ENCODE data around the gene SHISA9. TPM values are rescaled to one million over a fixed set of nuclear protein-coding genes. Genes with fewer than 3 reads are reported as not detected.

The SHISA9 gene
- total RNA-seq, 2 donors from 2014 or later = 0.06 to 0.07 TPM

DNA sequence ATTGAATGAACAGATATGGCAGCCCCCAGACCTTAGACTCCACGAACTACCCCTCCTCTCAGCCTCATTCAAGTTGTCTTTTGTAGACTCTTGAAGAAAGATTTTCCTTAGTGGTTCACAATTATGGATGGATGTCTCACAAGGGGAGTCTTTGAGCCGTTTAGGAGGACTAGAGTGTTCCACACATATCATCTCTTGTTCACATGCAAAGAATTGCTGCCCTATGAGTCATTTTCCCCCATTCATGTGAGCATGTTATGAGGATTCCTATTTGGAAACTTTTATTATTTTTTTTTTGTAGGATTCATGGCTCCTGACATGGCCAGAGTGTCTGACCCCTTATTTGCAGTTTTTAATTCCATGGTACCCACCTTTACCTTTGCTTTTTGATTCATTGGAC is 237.1 kb downstream of the SHISA9 start:
- ATAC-seq = no peak
- peaks cover 5 to 17% of the 10 kb centered on the region in 2 donors for H3K9me3 Mint-ChIP-seq
- no peak overlapping the region for H3K27ac Mint-ChIP-seq

GRCh38 chr16:13139661-13140241 is 238.4 kb downstream of the SHISA9 start:
- no peaks in the 10 kb centered on the region for H3K36me3 Mint-ChIP-seq
- H3K9me3 Mint-ChIP-seq = peaks cover 8 to 13% of the 10 kb centered on the region in 2 donors
- no peak for ATAC-seq
- no peak for DNase-seq (ENCODE audit: low spot score in 2 of 2)
- H3K27ac Mint-ChIP-seq = no peak overlapping the region

More for the DNA sequence above, 237.1 kb downstream of the SHISA9 start:
- DNase-seq (ENCODE audit: low spot score in 2 of 2) = no peak
- no peaks in the 10 kb centered on the region for H3K36me3 Mint-ChIP-seq

GRCh38 chr16:13143551-13143950 is 242.2 kb downstream of the SHISA9 start:
- DNase-seq (ENCODE audit: low spot score in 2 of 2) (no peak), ATAC-seq (no peak)
- H3K9me3 Mint-ChIP-seq = peaks cover 6 to 11% of the 10 kb centered on the region in 2 donors

DNA sequence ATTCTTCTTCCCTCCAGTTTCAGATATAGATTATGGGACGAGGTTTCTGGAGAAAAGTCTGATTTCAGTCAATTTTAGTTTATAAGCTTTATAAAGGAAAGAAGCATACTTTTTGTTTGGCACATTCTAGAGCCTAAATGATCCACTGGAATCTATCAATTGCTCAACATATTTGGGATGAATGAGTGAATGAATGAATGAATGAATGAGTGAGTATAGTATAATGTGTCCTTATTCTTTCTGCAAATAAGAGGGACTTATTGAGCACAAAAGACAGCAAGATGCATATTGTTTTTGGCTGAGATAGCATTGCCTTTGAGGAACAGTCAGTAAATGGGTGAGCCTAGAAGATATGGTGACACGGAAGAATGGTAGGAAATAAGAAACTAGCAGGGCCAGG is 245.4 kb downstream of the SHISA9 start:
- ATAC-seq (no peak), DNase-seq (ENCODE audit: low spot score in 2 of 2) (no peak)
- Mint-ChIP-seq H3K36me3 (no peaks in the 10 kb centered on the region), H3K27ac (no peak overlapping the region), H3K9me3 (peaks cover 7 to 10% of the 10 kb centered on the region in 2 donors)

More at GRCh38 chr16:13143551-13143950, 242.2 kb downstream of the SHISA9 start:
- Mint-ChIP-seq H3K27ac (no peak overlapping the region), H3K36me3 (no peaks in the 10 kb centered on the region)

DNA sequence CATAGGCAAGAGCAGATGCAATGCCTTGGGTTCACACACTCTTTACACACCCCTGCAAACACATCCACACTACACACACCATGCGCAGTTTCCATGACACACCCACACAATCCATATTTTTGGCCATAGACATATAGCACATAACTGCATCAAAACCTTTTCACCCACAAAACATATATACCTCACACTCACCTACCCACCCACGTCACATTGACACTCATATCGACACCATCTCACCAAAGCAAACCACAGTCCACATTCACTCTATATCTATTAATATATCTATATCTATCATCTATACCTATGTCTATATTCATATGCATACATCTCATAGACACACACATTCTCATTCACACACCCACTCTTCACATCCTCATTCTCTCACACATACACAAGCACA is 246.9 kb downstream of the SHISA9 start:
- DNase-seq (ENCODE audit: low spot score in 2 of 2) = no peak
- H3K27ac Mint-ChIP-seq = no peak overlapping the region
- peaks cover 7 to 18% of the 10 kb centered on the region in 2 donors for H3K9me3 Mint-ChIP-seq
- no peaks in the 10 kb centered on the region for H3K36me3 Mint-ChIP-seq
- ATAC-seq = no peak

- peaks cover 7 to 18% of the 10 kb centered on the region in 2 donors for H3K9me3 Mint-ChIP-seq
- DNase-seq (ENCODE audit: low spot score in 2 of 2) (no peak), ATAC-seq (no peak)
- H3K36me3 Mint-ChIP-seq = no peaks in the 10 kb centered on the region
- no peak overlapping the region for H3K27ac Mint-ChIP-seq
Observed at GRCh38 chr16:13148836-13149235, 247.4 kb downstream of the SHISA9 start.

GRCh38 chr16:13150181-13150885 is 248.9 kb downstream of the SHISA9 start:
- ATAC-seq = no peak
- no peaks in the 10 kb centered on the region for H3K36me3 Mint-ChIP-seq

GRCh38 chr16:13153696-13154095 is 252.3 kb downstream of the SHISA9 start:
- H3K36me3 Mint-ChIP-seq = no peaks in the 10 kb centered on the region
- no peak overlapping the region for H3K27ac Mint-ChIP-seq
- H3K9me3 Mint-ChIP-seq = peaks cover 6 to 17% of the 10 kb centered on the region in 2 donors
- ATAC-seq (no peak), DNase-seq (ENCODE audit: low spot score in 2 of 2) (no peak)

More at GRCh38 chr16:13150181-13150885, 248.9 kb downstream of the SHISA9 start:
- H3K9me3 Mint-ChIP-seq = peaks cover 8 to 17% of the 10 kb centered on the region in 2 donors
- DNase-seq (ENCODE audit: low spot score in 2 of 2) = no peak
- H3K27ac Mint-ChIP-seq = no peak overlapping the region

GRCh38 chr16:13154799-13155198 is 253.4 kb downstream of the SHISA9 start:
- peaks cover 6 to 17% of the 10 kb centered on the region in 2 donors for H3K9me3 Mint-ChIP-seq
- no peak overlapping the region for H3K27ac Mint-ChIP-seq
- H3K36me3 Mint-ChIP-seq = no peaks in the 10 kb centered on the region
- DNase-seq (ENCODE audit: low spot score in 2 of 2) = no peak
- ATAC-seq = no peak

DNA sequence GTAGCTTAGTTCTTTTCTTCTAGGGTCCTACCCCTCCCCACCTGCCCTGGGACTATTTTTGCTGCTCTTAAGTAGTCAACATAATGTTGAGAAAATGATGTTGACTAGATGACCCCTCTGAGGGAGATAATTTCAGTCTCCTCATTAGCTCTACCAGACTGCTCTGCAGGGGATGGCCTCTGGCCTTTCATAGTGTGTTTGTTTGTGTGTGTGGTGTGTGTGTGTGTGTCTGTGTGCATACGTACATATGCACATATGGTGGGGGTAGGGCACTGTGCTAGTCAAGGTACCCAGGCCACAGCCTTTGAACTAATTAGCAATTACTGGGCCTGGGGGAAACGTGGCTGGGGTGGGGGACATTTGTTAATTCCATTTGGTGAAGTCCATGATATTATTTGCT is 254.0 kb downstream of the SHISA9 start:
- ATAC-seq = no peak
- Mint-ChIP-seq H3K36me3 (no peaks in the 10 kb centered on the region), H3K27ac (no peak overlapping the region), H3K9me3 (peaks cover 6 to 13% of the 10 kb centered on the region in 2 donors)
- no peak for DNase-seq (ENCODE audit: low spot score in 2 of 2)

- no peak overlapping the region for H3K27ac Mint-ChIP-seq
- no peaks in the 10 kb centered on the region for H3K36me3 Mint-ChIP-seq
- ATAC-seq (no peak), DNase-seq (ENCODE audit: low spot score in 2 of 2) (no peak)
- H3K9me3 Mint-ChIP-seq = peaks cover 6 to 13% of the 10 kb centered on the region in 2 donors
Observed at GRCh38 chr16:13155780-13156179, 254.4 kb downstream of the SHISA9 start.

DNA sequence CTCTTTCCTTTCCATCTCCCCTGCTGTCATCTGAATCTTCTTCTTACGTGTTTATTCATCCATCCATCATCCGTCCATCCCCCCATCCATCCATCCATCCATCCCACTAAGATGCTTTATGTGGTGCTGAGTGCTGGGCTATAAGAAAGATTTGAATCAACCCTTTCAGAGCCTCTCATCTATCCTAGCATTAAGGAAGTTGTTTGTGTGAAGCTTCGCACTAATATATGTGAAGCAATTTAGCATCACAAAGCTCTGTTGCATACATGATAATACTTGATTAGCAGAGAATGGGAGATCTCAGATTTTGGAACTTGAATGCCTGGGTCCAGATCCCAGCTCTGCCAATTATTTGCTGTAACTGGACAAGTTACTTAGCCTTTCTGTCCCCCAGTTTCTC is 255.7 kb downstream of the SHISA9 start:
- Mint-ChIP-seq H3K36me3 (no peaks in the 10 kb centered on the region), H3K27ac (no peak overlapping the region), H3K9me3 (peaks cover 10 to 12% of the 10 kb centered on the region in 2 donors)
- DNase-seq (ENCODE audit: low spot score in 2 of 2) (no peak), ATAC-seq (no peak)

DNA sequence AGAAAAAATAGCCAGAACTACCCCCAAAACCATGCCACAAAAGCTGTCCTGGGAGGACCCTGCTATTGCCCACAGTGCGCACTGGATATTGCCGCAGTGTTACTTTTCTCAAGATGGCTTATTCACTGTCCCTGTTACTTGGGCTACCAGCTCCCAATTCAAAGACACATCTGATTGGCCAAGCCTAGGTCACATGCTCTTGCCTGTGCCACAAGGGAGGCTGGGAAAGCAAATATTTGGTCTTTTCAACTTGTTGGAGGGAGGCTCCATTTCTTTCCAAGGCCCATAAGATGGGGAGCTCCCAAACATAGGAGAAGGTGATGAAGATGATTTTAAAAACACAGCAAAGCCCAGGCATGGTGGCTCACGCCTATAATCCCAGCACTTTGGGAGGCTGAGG is 257.0 kb downstream of the SHISA9 start:
- peaks cover 5 to 10% of the 10 kb centered on the region in 2 donors for H3K9me3 Mint-ChIP-seq
- ATAC-seq (no peak), DNase-seq (ENCODE audit: low spot score in 2 of 2) (no peak)
- H3K36me3 Mint-ChIP-seq = no peaks in the 10 kb centered on the region
- no peak overlapping the region for H3K27ac Mint-ChIP-seq

- Mint-ChIP-seq H3K9me3 (peaks cover 15 to 18% of the 10 kb centered on the region in 2 donors), H3K36me3 (no peaks in the 10 kb centered on the region), H3K27ac (no peak overlapping the region)
- no peak for DNase-seq (ENCODE audit: low spot score in 2 of 2)
- ATAC-seq = no peak
Observed at GRCh38 chr16:13165024-13165423, 263.6 kb downstream of the SHISA9 start.

- Mint-ChIP-seq H3K36me3 (no peaks in the 10 kb centered on the region), H3K9me3 (peaks cover 15 to 18% of the 10 kb centered on the region in 2 donors), H3K27ac (no peak overlapping the region)
- DNase-seq (ENCODE audit: low spot score in 2 of 2) (no peak), ATAC-seq (no peak)
Observed at GRCh38 chr16:13168091-13168572, 266.7 kb downstream of the SHISA9 start.

DNA sequence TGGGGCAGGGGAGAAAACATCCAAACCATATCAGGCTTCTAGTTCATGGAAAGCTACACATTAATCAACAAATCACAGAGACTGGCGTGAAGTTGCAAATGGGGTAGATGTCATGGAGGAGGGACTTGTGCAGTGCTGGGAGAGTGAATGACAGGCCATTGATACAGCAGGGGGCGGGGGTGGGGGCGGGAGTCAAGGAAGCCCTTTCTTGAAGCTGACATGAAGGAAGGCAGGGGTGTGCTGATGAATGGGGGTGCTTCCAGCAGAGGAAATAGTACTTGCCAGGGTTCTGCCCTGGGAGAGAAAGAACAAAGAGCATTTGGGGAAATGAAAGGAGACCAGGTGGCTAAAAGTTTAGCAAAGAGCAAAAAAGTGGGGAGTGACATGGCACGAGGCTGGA is 269.9 kb downstream of the SHISA9 start:
- Mint-ChIP-seq H3K36me3 (no peaks in the 10 kb centered on the region), H3K27ac (no peak overlapping the region), H3K9me3 (peaks cover 11 to 14% of the 10 kb centered on the region in 2 donors)
- no peak for ATAC-seq
- no peak for DNase-seq (ENCODE audit: low spot score in 2 of 2)

DNA sequence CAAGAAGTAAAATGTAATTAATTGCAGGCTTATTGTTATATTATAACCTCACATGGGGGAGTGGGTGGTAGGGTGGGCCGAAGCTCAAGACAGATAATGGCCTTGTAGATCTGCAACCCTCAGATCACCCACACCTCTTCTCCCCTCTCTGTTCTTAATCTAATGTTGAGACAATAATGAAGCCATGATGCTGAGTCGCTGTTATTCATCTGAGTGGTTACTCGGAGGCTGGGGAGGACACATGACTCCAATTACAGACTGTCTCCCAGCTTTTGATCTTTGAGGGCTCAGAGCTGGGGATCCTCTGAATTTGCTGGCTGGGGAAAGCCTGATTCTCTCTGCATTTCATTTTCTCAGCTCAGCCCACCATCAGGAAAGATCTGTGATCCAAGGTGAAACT is 275.3 kb downstream of the SHISA9 start:
- Mint-ChIP-seq H3K9me3 (peaks cover 0 to 3% of the 10 kb centered on the region in 2 donors), H3K36me3 (no peaks in the 10 kb centered on the region), H3K27ac (no peak overlapping the region)
- DNase-seq (ENCODE audit: low spot score in 2 of 2) (no peak), ATAC-seq (no peak)

- no peak overlapping the region for H3K27ac Mint-ChIP-seq
- H3K9me3 Mint-ChIP-seq = peaks cover 0 to 3% of the 10 kb centered on the region in 2 donors
- no peaks in the 10 kb centered on the region for H3K36me3 Mint-ChIP-seq
- ATAC-seq = no peak
- no peak for DNase-seq (ENCODE audit: low spot score in 2 of 2)
Observed at GRCh38 chr16:13178318-13178717, 276.9 kb downstream of the SHISA9 start.

Measured in activated naive CD4-positive, alpha-beta T cell treated with anti-CD3 and anti-CD28 coated beads, Interleukin-2, amount 50 U/mL, for 72 hours (primary cell).